GM18519 (cell line): ENCODE data around the gene PRR15L.
"Not testable (repeated sequence)": the region's sequence is repeated elsewhere in the genome, so short reads cannot be mapped to it uniquely, and the experiment has no call there.

Experiments used
- ATAC-seq: cut with Tn5 transposase; IDR thresholded peaks from one replicate; pipeline ENCODE4 v1.9.1; 2021; ENCODE audit warnings: mild to moderate bottlenecking, moderate library complexity; ENCODE audit not compliant: unreplicated experiment, low FRiP score

The PRR15L gene

GRCh38 chr17:47957591-47958490, at the start of gene PRR15L:
TSS of gene PRR15L (minus strand) at chr17:47957883. CDS start at chr17:47953234, 4,649 bp downstream.
- ATAC-seq: no peak

GRCh38 chr17:48006936-48007709, 49.4 kb upstream of the PRR15L start:
- no peak for ATAC-seq

- no peak for ATAC-seq
These were observed 47.3 kb upstream of the PRR15L start for GRCh38 chr17:48004983-48005382.

- ATAC-seq: no peak
These were observed 45.9 kb upstream of the PRR15L start for GRCh38 chr17:48003417-48004151.

- ATAC-seq: no peak
These were observed 45.3 kb upstream of the PRR15L start for GRCh38 chr17:48002916-48003416.

- ATAC-seq: no peak
These were observed 44.7 kb upstream of the PRR15L start for GRCh38 chr17:48002266-48002915.

- not testable (repeated sequence) for ATAC-seq
These were observed 44.0 kb upstream of the PRR15L start for GRCh38 chr17:48001657-48002056.

- ATAC-seq: no peak
These were observed 43.5 kb upstream of the PRR15L start for GRCh38 chr17:48001197-48001596.

GRCh38 chr17:47999582-47999981, 41.9 kb upstream of the PRR15L start:
- no peak for ATAC-seq

GRCh38 chr17:47998044-47998443, 40.4 kb upstream of the PRR15L start:
- ATAC-seq: no peak

- ATAC-seq: no peak
These were observed 39.9 kb upstream of the PRR15L start for GRCh38 chr17:47997586-47997985.

GRCh38 chr17:47996201-47996600, 38.5 kb upstream of the PRR15L start:
- no peak for ATAC-seq

GRCh38 chr17:47995241-47995935, 37.7 kb upstream of the PRR15L start:
- ATAC-seq: no peak

GRCh38 chr17:47994724-47995123, 37.0 kb upstream of the PRR15L start:
- no peak for ATAC-seq

- no peak for ATAC-seq
These were observed 36.3 kb upstream of the PRR15L start for GRCh38 chr17:47993964-47994363.

GRCh38 chr17:47993031-47993564, 35.4 kb upstream of the PRR15L start:
- no peak for ATAC-seq

GRCh38 chr17:47992216-47992615, 34.5 kb upstream of the PRR15L start:
- no peak for ATAC-seq

- no peak for ATAC-seq
These were observed 33.5 kb upstream of the PRR15L start for GRCh38 chr17:47990962-47991731.

- no peak for ATAC-seq
These were observed 32.0 kb upstream of the PRR15L start for GRCh38 chr17:47989700-47990099.
